ENCODE measurements around the gene HPGDS.

HPGDS gene

DNA sequence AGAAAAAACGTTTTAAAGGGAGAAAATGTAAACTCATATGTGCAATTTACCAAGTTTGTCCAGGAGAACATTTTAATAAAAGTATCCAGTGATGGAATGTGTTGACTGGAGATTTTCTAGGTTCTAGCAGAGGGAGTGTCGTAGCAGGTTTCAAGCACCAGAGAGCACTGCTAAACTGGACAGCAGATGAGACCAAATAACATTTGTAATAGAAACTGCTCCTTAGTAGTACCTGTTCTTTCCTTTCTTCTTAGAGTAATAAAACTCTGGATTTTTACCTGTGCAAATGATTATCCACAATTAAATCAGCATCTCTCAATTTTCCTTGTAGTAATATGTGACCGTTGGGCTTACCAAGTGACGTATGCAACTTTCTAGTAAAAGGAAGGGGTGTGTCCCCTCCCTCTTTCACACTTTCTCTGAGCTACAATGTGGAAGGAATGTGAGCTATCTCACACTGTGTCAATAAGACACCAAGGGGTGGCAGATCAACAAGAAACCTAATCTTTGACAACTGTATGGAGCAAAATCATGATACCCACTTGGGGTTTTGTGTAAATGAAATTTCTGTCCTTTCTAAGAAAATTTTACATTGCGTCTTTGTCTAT lies 9.5 kb downstream of the HPGDS start (continued):
- no peak for TF ChIP-seq ZNF404 (tag by site-specific recombination; IDR thresholded peaks at IDR 0.05)
- TF ChIP-seq ZNF529 (tag by site-specific recombination; IDR thresholded peaks at IDR 0.05; ENCODE audit: insufficient replicate concordance) = no peak
- no peak for TF ChIP-seq WT1 (tag by site-specific recombination; IDR thresholded peaks at IDR 0.05)

DNA sequence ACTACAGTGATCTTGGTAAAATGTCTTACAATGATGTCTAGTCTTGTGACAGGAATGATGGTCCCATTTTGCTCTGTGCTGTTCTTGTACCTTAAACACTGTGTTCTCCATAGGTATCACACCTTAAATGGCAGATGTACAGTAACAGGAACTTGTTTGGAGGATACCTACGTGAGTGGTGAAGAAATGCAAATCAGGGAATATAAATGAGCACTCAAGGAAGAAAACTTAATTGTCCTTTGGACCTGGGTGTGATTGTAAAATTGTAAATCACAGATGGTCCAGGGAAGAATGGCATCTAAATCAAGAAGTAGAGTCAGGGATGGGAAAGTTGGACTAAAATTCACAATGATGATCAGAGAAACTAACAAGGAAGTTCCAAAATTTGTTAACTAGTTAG lies 12.7 kb downstream of the HPGDS start:
- H3K27ac ChIP-seq (ENCODE audit: extremely low read depth, low read depth, low read length) = no peak overlapping the region
- ChIA-PET POLR2A (no interaction called here), CTCF (no interaction called here)
- no peaks in the 10 kb centered on the region for H3K36me3 ChIP-seq (ENCODE audit: control insufficient read depth in 2 of 2, insufficient read depth in 1 of 2, low read length in 2 of 2)
- TF ChIP-seq ZNF48 (tag by site-specific recombination; IDR thresholded peaks at IDR 0.05) = no peak
- no peak for TF ChIP-seq KLF1 (tag by site-specific recombination; IDR thresholded peaks at IDR 0.05)
- no peak for TF ChIP-seq ZNF174 (tag by site-specific recombination; IDR thresholded peaks at IDR 0.05)
- TF ChIP-seq GFI1B (tag by site-specific recombination; IDR thresholded peaks at IDR 0.05) = no peak
- TF ChIP-seq ZNF311 (tag by site-specific recombination; IDR thresholded peaks at IDR 0.05; ENCODE audit: borderline replicate concordance) = no peak
- TF ChIP-seq ZNF792 (tag by site-specific recombination; IDR thresholded peaks at IDR 0.05) = no peak
- TF ChIP-seq, protein P1, sequence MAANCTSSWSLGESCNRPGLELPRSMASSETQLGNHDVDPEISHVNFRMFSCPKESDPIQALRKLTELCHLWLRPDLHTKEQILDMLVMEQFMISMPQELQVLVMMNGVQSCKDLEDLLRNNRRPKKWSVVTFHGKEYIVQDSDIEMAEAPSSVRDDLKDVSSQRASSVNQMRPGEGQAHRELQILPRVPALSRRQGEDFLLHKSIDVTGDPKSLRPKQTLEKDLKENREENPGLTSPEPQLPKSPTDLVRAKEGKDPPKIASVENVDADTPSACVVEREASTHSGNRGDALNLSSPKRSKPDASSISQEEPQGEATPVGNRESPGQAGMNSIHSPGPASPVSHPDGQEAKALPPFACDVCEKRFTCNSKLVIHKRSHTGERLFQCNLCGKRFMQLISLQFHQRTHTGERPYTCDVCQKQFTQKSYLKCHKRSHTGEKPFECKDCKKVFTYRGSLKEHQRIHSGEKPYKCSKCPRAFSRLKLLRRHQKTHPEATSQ (tag by site-specific recombination; IDR thresholded peaks at IDR 0.05) = no peak
- TF ChIP-seq, protein P2, sequence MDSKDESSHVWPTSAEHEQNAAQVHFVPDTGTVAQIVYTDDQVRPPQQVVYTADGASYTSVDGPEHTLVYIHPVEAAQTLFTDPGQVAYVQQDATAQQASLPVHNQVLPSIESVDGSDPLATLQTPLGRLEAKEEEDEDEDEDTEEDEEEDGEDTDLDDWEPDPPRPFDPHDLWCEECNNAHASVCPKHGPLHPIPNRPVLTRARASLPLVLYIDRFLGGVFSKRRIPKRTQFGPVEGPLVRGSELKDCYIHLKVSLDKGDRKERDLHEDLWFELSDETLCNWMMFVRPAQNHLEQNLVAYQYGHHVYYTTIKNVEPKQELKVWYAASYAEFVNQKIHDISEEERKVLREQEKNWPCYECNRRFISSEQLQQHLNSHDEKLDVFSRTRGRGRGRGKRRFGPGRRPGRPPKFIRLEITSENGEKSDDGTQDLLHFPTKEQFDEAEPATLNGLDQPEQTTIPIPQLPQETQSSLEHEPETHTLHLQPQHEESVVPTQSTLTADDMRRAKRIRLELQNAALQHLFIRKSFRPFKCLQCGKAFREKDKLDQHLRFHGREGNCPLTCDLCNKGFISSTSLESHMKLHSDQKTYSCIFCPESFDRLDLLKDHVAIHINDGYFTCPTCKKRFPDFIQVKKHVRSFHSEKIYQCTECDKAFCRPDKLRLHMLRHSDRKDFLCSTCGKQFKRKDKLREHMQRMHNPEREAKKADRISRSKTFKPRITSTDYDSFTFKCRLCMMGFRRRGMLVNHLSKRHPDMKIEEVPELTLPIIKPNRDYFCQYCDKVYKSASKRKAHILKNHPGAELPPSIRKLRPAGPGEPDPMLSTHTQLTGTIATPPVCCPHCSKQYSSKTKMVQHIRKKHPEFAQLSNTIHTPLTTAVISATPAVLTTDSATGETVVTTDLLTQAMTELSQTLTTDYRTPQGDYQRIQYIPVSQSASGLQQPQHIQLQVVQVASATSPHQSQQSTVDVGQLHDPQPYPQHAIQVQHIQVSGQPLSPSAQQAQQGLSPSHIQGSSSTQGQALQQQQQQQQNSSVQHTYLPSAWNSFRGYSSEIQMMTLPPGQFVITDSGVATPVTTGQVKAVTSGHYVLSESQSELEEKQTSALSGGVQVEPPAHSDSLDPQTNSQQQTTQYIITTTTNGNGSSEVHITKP (tag by site-specific recombination; IDR thresholded peaks at IDR 0.05) = no peak
- no peaks in the 10 kb centered on the region for H3K4me1 ChIP-seq (ENCODE audit: control insufficient read depth, insufficient read depth, low read length)
- H3K4me3 ChIP-seq (ENCODE audit: low read depth, low read length) = no peak overlapping the region
- H3K9me3 ChIP-seq (ENCODE audit: control insufficient read depth, insufficient read depth, low read depth, low read length) = no peaks in the 10 kb centered on the region

DNA sequence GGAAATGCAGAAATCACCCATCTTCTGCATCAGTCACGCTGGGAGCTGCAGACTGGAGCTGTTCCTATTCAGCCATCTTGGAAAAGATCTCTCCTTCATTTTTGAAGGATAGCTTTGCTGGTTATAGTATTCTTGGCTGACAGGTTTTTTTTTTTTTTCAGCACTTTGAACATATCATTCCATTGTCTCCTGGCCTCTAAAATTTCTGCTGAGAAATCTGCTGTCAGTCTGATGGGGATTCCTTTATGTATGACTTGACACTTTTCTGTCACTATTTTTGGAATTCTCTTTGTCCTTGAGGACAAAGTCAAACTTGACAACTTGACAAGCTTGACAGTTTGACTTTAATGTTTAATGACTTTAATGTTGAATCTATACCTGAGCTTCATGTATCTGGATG lies 16.8 kb downstream of the HPGDS start:
- ChIA-PET POLR2A (no interaction called here), CTCF (no interaction called here)
- Histone ChIP-seq H3K9me3 (ENCODE audit: control insufficient read depth, insufficient read depth, low read depth, low read length) (no peaks in the 10 kb centered on the region), H3K4me3 (ENCODE audit: low read depth, low read length) (no peak overlapping the region), H3K27ac (ENCODE audit: extremely low read depth, low read depth, low read length) (no peak overlapping the region), H3K4me1 (ENCODE audit: control insufficient read depth, insufficient read depth, low read length) (no peaks in the 10 kb centered on the region), H3K36me3 (ENCODE audit: control insufficient read depth in 2 of 2, insufficient read depth in 1 of 2, low read length in 2 of 2) (no peaks in the 10 kb centered on the region)
- TF ChIP-seq FEZF1 (tag by site-specific recombination; IDR thresholded peaks at IDR 0.05) (no peak), ZNF510 (tag by site-specific recombination; IDR thresholded peaks at IDR 0.05; ENCODE audit: insufficient replicate concordance) (peak; percentile 21), ZNF184 (tag by site-specific recombination; IDR thresholded peaks at IDR 0.05) (no peak), ZNF214 (tag by site-specific recombination; IDR thresholded peaks at IDR 0.05; ENCODE audit: borderline replicate concordance) (no peak), ZNF626 (tag by site-specific recombination; IDR thresholded peaks at IDR 0.05) (no peak), ZNF610 (tag by site-specific recombination; IDR thresholded peaks at IDR 0.05; ENCODE audit: borderline replicate concordance) (no peak), MEIS1 (CRISPR knock-in tag; IDR thresholded peaks at IDR 0.05; ENCODE audit: borderline replicate concordance) (no peak), SETDB1 (IDR thresholded peaks at IDR 0.05; ENCODE audit: insufficient read length, low read length) (peak; percentile 98), GFI1B (tag by site-specific recombination; IDR thresholded peaks at IDR 0.05) (no peak), KLF9 (tag by site-specific recombination; IDR thresholded peaks at IDR 0.05; ENCODE audit: low read depth) (no peak), KLF8 (tag by site-specific recombination; IDR thresholded peaks at IDR 0.05) (no peak), GLI2 (tag by site-specific recombination; IDR thresholded peaks at IDR 0.05; ENCODE audit: borderline replicate concordance, low read depth) (no peak)
- TF ChIP-seq, protein P3, sequence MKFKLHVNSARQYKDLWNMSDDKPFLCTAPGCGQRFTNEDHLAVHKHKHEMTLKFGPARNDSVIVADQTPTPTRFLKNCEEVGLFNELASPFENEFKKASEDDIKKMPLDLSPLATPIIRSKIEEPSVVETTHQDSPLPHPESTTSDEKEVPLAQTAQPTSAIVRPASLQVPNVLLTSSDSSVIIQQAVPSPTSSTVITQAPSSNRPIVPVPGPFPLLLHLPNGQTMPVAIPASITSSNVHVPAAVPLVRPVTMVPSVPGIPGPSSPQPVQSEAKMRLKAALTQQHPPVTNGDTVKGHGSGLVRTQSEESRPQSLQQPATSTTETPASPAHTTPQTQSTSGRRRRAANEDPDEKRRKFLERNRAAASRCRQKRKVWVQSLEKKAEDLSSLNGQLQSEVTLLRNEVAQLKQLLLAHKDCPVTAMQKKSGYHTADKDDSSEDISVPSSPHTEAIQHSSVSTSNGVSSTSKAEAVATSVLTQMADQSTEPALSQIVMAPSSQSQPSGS (tag by site-specific recombination; IDR thresholded peaks at IDR 0.05; ENCODE audit: low read depth) = no peak
- TF ChIP-seq, protein P4, sequence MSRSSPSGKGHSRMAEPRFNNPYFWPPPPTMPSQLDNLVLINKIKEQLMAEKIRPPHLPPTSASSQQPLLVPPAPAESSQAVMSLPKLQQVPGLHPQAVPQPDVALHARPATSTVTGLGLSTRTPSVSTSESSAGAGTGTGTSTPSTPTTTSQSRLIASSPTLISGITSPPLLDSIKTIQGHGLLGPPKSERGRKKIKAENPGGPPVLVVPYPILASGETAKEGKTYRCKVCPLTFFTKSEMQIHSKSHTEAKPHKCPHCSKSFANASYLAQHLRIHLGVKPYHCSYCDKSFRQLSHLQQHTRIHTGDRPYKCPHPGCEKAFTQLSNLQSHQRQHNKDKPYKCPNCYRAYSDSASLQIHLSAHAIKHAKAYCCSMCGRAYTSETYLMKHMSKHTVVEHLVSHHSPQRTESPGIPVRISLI (tag by site-specific recombination; IDR thresholded peaks at IDR 0.05) = no peak
- TF ChIP-seq, protein P5, sequence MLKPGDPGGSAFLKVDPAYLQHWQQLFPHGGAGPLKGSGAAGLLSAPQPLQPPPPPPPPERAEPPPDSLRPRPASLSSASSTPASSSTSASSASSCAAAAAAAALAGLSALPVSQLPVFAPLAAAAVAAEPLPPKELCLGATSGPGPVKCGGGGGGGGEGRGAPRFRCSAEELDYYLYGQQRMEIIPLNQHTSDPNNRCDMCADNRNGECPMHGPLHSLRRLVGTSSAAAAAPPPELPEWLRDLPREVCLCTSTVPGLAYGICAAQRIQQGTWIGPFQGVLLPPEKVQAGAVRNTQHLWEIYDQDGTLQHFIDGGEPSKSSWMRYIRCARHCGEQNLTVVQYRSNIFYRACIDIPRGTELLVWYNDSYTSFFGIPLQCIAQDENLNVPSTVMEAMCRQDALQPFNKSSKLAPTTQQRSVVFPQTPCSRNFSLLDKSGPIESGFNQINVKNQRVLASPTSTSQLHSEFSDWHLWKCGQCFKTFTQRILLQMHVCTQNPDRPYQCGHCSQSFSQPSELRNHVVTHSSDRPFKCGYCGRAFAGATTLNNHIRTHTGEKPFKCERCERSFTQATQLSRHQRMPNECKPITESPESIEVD (tag by site-specific recombination; IDR thresholded peaks at IDR 0.05) = no peak
